Measurements from ENCODE around the gene ZDHHC7.

Gene ZDHHC7

GRCh38 chr16:85004587-85005205 is 6.6 kb downstream of the ZDHHC7 start:
- Histone ChIP-seq H3K27me3 (ENCODE audit: control insufficient read depth, insufficient read depth, low read length) (no peaks in the 10 kb centered on the region), H3K4me1 (ENCODE audit: control insufficient read depth, insufficient read depth, low read length) (peaks cover 4% of the 10 kb centered on the region; the same call in 1 of the 2 replicates), H3K4me3 (ENCODE audit: low read length) (no peak overlapping the region), H3K36me3 (ENCODE audit: control insufficient read depth, insufficient read depth, low read length) (no peaks in the 10 kb centered on the region), H3K27ac (ENCODE audit: low read length) (no peak overlapping the region), H3K9me3 (ENCODE audit: control insufficient read depth, insufficient read depth, low read length) (no peaks in the 10 kb centered on the region)
- DNase-seq (ENCODE audit: low read depth, low spot score), result no peak
- no CpG with 5 or more reads among the region's 10 CpGs for WGBS (ENCODE audit: insufficient coverage, insufficient read length)

GRCh38 chr16:85003725-85004586 is 7.4 kb downstream of the ZDHHC7 start:
- no peaks in the 10 kb centered on the region for H3K9me3 ChIP-seq (ENCODE audit: control insufficient read depth, insufficient read depth, low read length)
- no peaks in the 10 kb centered on the region for H3K27me3 ChIP-seq (ENCODE audit: control insufficient read depth, insufficient read depth, low read length)
- H3K4me1 ChIP-seq (ENCODE audit: control insufficient read depth, insufficient read depth, low read length), result peaks cover 4% of the 10 kb centered on the region; the same call in 1 of the 2 replicates
- no peak overlapping the region for H3K4me3 ChIP-seq (ENCODE audit: low read length)
- H3K36me3 ChIP-seq (ENCODE audit: control insufficient read depth, insufficient read depth, low read length), result no peaks in the 10 kb centered on the region
- WGBS (ENCODE audit: insufficient coverage, insufficient read length), result no CpG with 5 or more reads among the region's 16 CpGs
- H3K27ac ChIP-seq (ENCODE audit: low read length), result no peak overlapping the region
- no peak for DNase-seq (ENCODE audit: low read depth, low spot score)

GRCh38 chr16:85003076-85003475 is 8.3 kb downstream of the ZDHHC7 start:
- H3K27me3 ChIP-seq (ENCODE audit: control insufficient read depth, insufficient read depth, low read length), result no peaks in the 10 kb centered on the region
- no peak overlapping the region for H3K27ac ChIP-seq (ENCODE audit: low read length)

GRCh38 chr16:85002608-85003007 is 8.7 kb downstream of the ZDHHC7 start:
- 100% methylated on average over 3 of the region's 12 CpGs for WGBS (ENCODE audit: insufficient coverage, insufficient read length)
- no peaks in the 10 kb centered on the region for H3K36me3 ChIP-seq (ENCODE audit: control insufficient read depth, insufficient read depth, low read length)
- peaks cover 4% of the 10 kb centered on the region; the same call in 1 of the 2 replicates for H3K4me1 ChIP-seq (ENCODE audit: control insufficient read depth, insufficient read depth, low read length)
- no peaks in the 10 kb centered on the region for H3K9me3 ChIP-seq (ENCODE audit: control insufficient read depth, insufficient read depth, low read length)
- no peak for DNase-seq (ENCODE audit: low read depth, low spot score)
- no peaks in the 10 kb centered on the region for H3K27me3 ChIP-seq (ENCODE audit: control insufficient read depth, insufficient read depth, low read length)
- H3K27ac ChIP-seq (ENCODE audit: low read length), result no peak overlapping the region
- H3K4me3 ChIP-seq (ENCODE audit: low read length), result no peak overlapping the region

More at GRCh38 chr16:85003076-85003475, 8.3 kb downstream of the ZDHHC7 start:
- no peak for DNase-seq (ENCODE audit: low read depth, low spot score)
- no peaks in the 10 kb centered on the region for H3K9me3 ChIP-seq (ENCODE audit: control insufficient read depth, insufficient read depth, low read length)
- H3K4me3 ChIP-seq (ENCODE audit: low read length), result no peak overlapping the region
- H3K36me3 ChIP-seq (ENCODE audit: control insufficient read depth, insufficient read depth, low read length), result no peaks in the 10 kb centered on the region
- WGBS (ENCODE audit: insufficient coverage, insufficient read length), result no CpG with 5 or more reads among the region's 13 CpGs
- H3K4me1 ChIP-seq (ENCODE audit: control insufficient read depth, insufficient read depth, low read length), result peaks cover 4% of the 10 kb centered on the region; the same call in 1 of the 2 replicates

- no CpG with 5 or more reads among the region's 10 CpGs for WGBS (ENCODE audit: insufficient coverage, insufficient read length)
- H3K27ac ChIP-seq (ENCODE audit: low read length), result no peak overlapping the region
- H3K36me3 ChIP-seq (ENCODE audit: control insufficient read depth, insufficient read depth, low read length), result no peaks in the 10 kb centered on the region
- H3K4me1 ChIP-seq (ENCODE audit: control insufficient read depth, insufficient read depth, low read length), result peaks cover 4% of the 10 kb centered on the region; the same call in 1 of the 2 replicates
- no peaks in the 10 kb centered on the region for H3K27me3 ChIP-seq (ENCODE audit: control insufficient read depth, insufficient read depth, low read length)
- H3K9me3 ChIP-seq (ENCODE audit: control insufficient read depth, insufficient read depth, low read length), result no peaks in the 10 kb centered on the region
- DNase-seq (ENCODE audit: low read depth, low spot score), result no peak
- no peak overlapping the region for H3K4me3 ChIP-seq (ENCODE audit: low read length)
These were observed 9.2 kb downstream of the ZDHHC7 start for GRCh38 chr16:85002099-85002541.

- Histone ChIP-seq H3K9me3 (ENCODE audit: control insufficient read depth, insufficient read depth, low read length) (no peaks in the 10 kb centered on the region), H3K27ac (ENCODE audit: low read length) (no peak overlapping the region), H3K27me3 (ENCODE audit: control insufficient read depth, insufficient read depth, low read length) (no peaks in the 10 kb centered on the region), H3K4me3 (ENCODE audit: low read length) (no peak overlapping the region), H3K4me1 (ENCODE audit: control insufficient read depth, insufficient read depth, low read length) (peaks cover 4% of the 10 kb centered on the region; the same call in 1 of the 2 replicates), H3K36me3 (ENCODE audit: control insufficient read depth, insufficient read depth, low read length) (no peaks in the 10 kb centered on the region)
- no peak for DNase-seq (ENCODE audit: low read depth, low spot score)
- no CpG with 5 or more reads among the region's 11 CpGs for WGBS (ENCODE audit: insufficient coverage, insufficient read length)
These were observed 11.4 kb downstream of the ZDHHC7 start for GRCh38 chr16:84999857-85000480.

GRCh38 chr16:84999200-84999599 is 12.1 kb downstream of the ZDHHC7 start:
- WGBS (ENCODE audit: insufficient coverage, insufficient read length), result no CpG with 5 or more reads among the region's 3 CpGs
- Histone ChIP-seq H3K36me3 (ENCODE audit: control insufficient read depth, insufficient read depth, low read length) (no peaks in the 10 kb centered on the region; the same call in 1 of the 2 replicates), H3K9me3 (ENCODE audit: control insufficient read depth, insufficient read depth, low read length) (no peaks in the 10 kb centered on the region), H3K27ac (ENCODE audit: low read length) (no peak overlapping the region), H3K27me3 (ENCODE audit: control insufficient read depth, insufficient read depth, low read length) (no peaks in the 10 kb centered on the region), H3K4me1 (ENCODE audit: control insufficient read depth, insufficient read depth, low read length) (peaks cover 4% of the 10 kb centered on the region; the same call in 1 of the 2 replicates), H3K4me3 (ENCODE audit: low read length) (no peak overlapping the region)
- DNase-seq (ENCODE audit: low read depth, low spot score), result no peak

- no peaks in the 10 kb centered on the region for H3K27me3 ChIP-seq (ENCODE audit: control insufficient read depth, insufficient read depth, low read length)
- H3K27ac ChIP-seq (ENCODE audit: low read length), result no peak overlapping the region
- no peak overlapping the region for H3K4me3 ChIP-seq (ENCODE audit: low read length)
- DNase-seq (ENCODE audit: low read depth, low spot score), result no peak
- no peaks in the 10 kb centered on the region for H3K4me1 ChIP-seq (ENCODE audit: control insufficient read depth, insufficient read depth, low read length)
- no CpG with 5 or more reads among the region's 11 CpGs for WGBS (ENCODE audit: insufficient coverage, insufficient read length)
- no peaks in the 10 kb centered on the region for H3K9me3 ChIP-seq (ENCODE audit: control insufficient read depth, insufficient read depth, low read length)
- H3K36me3 ChIP-seq (ENCODE audit: control insufficient read depth, insufficient read depth, low read length), result peaks cover 6% of the 10 kb centered on the region
These were observed 15.0 kb downstream of the ZDHHC7 start for GRCh38 chr16:84996365-84996764.

GRCh38 chr16:84995663-84996062 is 15.7 kb downstream of the ZDHHC7 start:
- Histone ChIP-seq H3K9me3 (ENCODE audit: control insufficient read depth, insufficient read depth, low read length) (no peaks in the 10 kb centered on the region), H3K27ac (ENCODE audit: low read length) (no peak overlapping the region), H3K27me3 (ENCODE audit: control insufficient read depth, insufficient read depth, low read length) (no peaks in the 10 kb centered on the region), H3K4me1 (ENCODE audit: control insufficient read depth, insufficient read depth, low read length) (no peaks in the 10 kb centered on the region), H3K36me3 (ENCODE audit: control insufficient read depth, insufficient read depth, low read length) (peaks cover 6% of the 10 kb centered on the region), H3K4me3 (ENCODE audit: low read length) (no peak overlapping the region)
- no peak for DNase-seq (ENCODE audit: low read depth, low spot score)
- WGBS (ENCODE audit: insufficient coverage, insufficient read length), result 100% methylated on average over 1 of the region's 8 CpGs

- Histone ChIP-seq H3K27me3 (ENCODE audit: control insufficient read depth, insufficient read depth, low read length) (no peaks in the 10 kb centered on the region), H3K9me3 (ENCODE audit: control insufficient read depth, insufficient read depth, low read length) (no peaks in the 10 kb centered on the region), H3K4me1 (ENCODE audit: control insufficient read depth, insufficient read depth, low read length) (no peaks in the 10 kb centered on the region), H3K36me3 (ENCODE audit: control insufficient read depth, insufficient read depth, low read length) (peaks cover 17% of the 10 kb centered on the region), H3K4me3 (ENCODE audit: low read length) (no peak overlapping the region), H3K27ac (ENCODE audit: low read length) (no peak overlapping the region)
- DNase-seq (ENCODE audit: low read depth, low spot score), result no peak
- no CpG with 5 or more reads among the region's 8 CpGs for WGBS (ENCODE audit: insufficient coverage, insufficient read length)
These were observed 17.4 kb downstream of the ZDHHC7 start for GRCh38 chr16:84993926-84994325.
